Esophagus squamous epithelium (tissue), 4 donors: ENCODE data around the gene SGCD.

Experiments used
- CTCF ChIP-seq, 6 experiments: fragments of 450-650 bp in 4 of 6; fragments of 200-600 bp in 2 of 6; sonication (generic) in 2 of 6; IDR thresholded peaks; one replicate each; pipeline ENCODE4 v1.5.1; 2016 to 2019; ENCODE audit warnings: antibody characterized with exemption in 6 of 6, mild to moderate bottlenecking in 4 of 6, moderate library complexity in 4 of 6
- POLR2A ChIP-seq, 4 donors: fragments of 450-650 bp; IDR thresholded peaks; one replicate each; pipeline ENCODE4 v1.6.1; 2017; ENCODE audit warnings: antibody characterized with exemption in 4 of 4, mild to moderate bottlenecking in 4 of 4, moderate library complexity in 3 of 4

- TF ChIP-seq CTCF (IDR thresholded peaks at IDR 0.05) (no peak), POLR2A (IDR thresholded peaks at IDR 0.05) (no peak)
Measured at GRCh38 chr5:156431956-156432829, 105.2 kb downstream of the SGCD start.
